ENCODE data around the gene DIP2B.
"Not testable (repeated sequence)": the region's sequence is repeated elsewhere in the genome, so short reads cannot be mapped to it uniquely, and the experiment has no call there.

Gene DIP2B

GRCh38 chr12:50538182-50538581 is 33.4 kb downstream of the DIP2B start:
- intact Hi-C loops (cut with DNase I; ENCODE audit: low total_unique reads): no loop called here
- Histone ChIP-seq H3K9me3 (no peaks in the 10 kb centered on the region), H3K27ac (no peak overlapping the region), H3K36me3 (no peaks in the 10 kb centered on the region), H3K4me3 (no peak overlapping the region), H3K4me1 (no peaks in the 10 kb centered on the region), H3K27me3 (no peaks in the 10 kb centered on the region)
- no peak for TF ChIP-seq CTCF (IDR thresholded peaks at IDR 0.05)
- DNase-seq: peak in 1 of 2 donors; percentile 26

GRCh38 chr12:50541139-50541538 is 36.4 kb downstream of the DIP2B start:
- TF ChIP-seq CTCF (IDR thresholded peaks at IDR 0.05): no peak
- H3K36me3 ChIP-seq: no peaks in the 10 kb centered on the region
- no peak overlapping the region for H3K27ac ChIP-seq
- H3K4me1 ChIP-seq: peaks cover 0 to 10% (median 4%) of the 10 kb centered on the region in 4 donors
- DNase-seq: no peak
- H3K9me3 ChIP-seq: no peaks in the 10 kb centered on the region
- intact Hi-C loops (cut with DNase I; ENCODE audit: low total_unique reads): no loop called here
- H3K4me3 ChIP-seq: no peak overlapping the region
- no peaks in the 10 kb centered on the region for H3K27me3 ChIP-seq

DNA sequence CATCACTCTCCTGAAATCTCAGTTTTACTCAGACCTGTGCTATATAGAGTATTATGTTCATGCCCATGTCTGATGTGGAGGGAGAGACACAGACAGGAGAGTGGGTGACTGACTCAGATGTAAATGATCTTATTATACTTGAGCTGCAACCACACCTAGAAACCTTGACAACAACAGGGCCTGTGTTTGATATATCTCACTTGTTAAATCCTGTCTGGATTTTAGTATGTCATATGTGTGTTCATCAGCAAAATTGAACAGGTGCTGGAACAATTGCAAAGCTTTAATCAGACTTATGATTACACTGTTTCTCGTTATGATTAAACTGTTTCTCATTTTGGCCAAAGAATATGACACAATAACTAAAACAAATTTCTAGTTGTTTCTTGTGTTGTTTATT is 37.7 kb downstream of the DIP2B start:
- intact Hi-C loops (cut with DNase I; ENCODE audit: low total_unique reads): no loop called here
- no peak overlapping the region for H3K27ac ChIP-seq
- no peaks in the 10 kb centered on the region for H3K27me3 ChIP-seq
- no peak for TF ChIP-seq CTCF (IDR thresholded peaks at IDR 0.05)
- H3K4me1 ChIP-seq: peaks cover 0 to 22% (median 7%) of the 10 kb centered on the region in 4 donors
- no peaks in the 10 kb centered on the region for H3K9me3 ChIP-seq
- H3K4me3 ChIP-seq: no peak overlapping the region
- DNase-seq: no peak
- H3K36me3 ChIP-seq: no peaks in the 10 kb centered on the region

GRCh38 chr12:50543188-50543587 is 38.4 kb downstream of the DIP2B start:
- H3K9me3 ChIP-seq; DNase-seq; H3K4me3 ChIP-seq; H3K27ac ChIP-seq; H3K27me3 ChIP-seq; intact Hi-C loops (cut with DNase I; ENCODE audit: low total_unique reads); H3K36me3 ChIP-seq: not testable (repeated sequence)
- peaks cover 0 to 22% (median 7%) of the 10 kb centered on the region in 4 donors for H3K4me1 ChIP-seq

- no peak for DNase-seq
- Histone ChIP-seq H3K9me3 (no peaks in the 10 kb centered on the region), H3K27ac (no peak overlapping the region), H3K36me3 (no peaks in the 10 kb centered on the region), H3K4me3 (no peak overlapping the region), H3K27me3 (no peaks in the 10 kb centered on the region), H3K4me1 (peaks cover 0 to 22% (median 7%) of the 10 kb centered on the region in 4 donors)
- intact Hi-C loops (cut with DNase I; ENCODE audit: low total_unique reads): no loop called here
- TF ChIP-seq CTCF (IDR thresholded peaks at IDR 0.05): no peak
These were observed 40.4 kb downstream of the DIP2B start for GRCh38 chr12:50545213-50545612.

- Histone ChIP-seq H3K36me3 (no peaks in the 10 kb centered on the region), H3K27me3 (no peaks in the 10 kb centered on the region), H3K4me1 (peaks cover 0 to 22% (median 7%) of the 10 kb centered on the region in 4 donors), H3K4me3 (no peak overlapping the region), H3K9me3 (no peaks in the 10 kb centered on the region), H3K27ac (no peak overlapping the region)
- intact Hi-C loops (cut with DNase I; ENCODE audit: low total_unique reads): no loop called here
- TF ChIP-seq CTCF (IDR thresholded peaks at IDR 0.05): no peak
- DNase-seq: no peak
These were observed 41.0 kb downstream of the DIP2B start for GRCh38 chr12:50545786-50546185.

Measured in tibial artery (tissue), 4 donors.